ENCODE results near the gene PSMD1.

PSMD1 gene

GRCh38 chr2:231036131-231036530 is 20.5 kb upstream of the PSMD1 start:
- no peak for DNase-seq (ENCODE audit: low read depth)

DNA sequence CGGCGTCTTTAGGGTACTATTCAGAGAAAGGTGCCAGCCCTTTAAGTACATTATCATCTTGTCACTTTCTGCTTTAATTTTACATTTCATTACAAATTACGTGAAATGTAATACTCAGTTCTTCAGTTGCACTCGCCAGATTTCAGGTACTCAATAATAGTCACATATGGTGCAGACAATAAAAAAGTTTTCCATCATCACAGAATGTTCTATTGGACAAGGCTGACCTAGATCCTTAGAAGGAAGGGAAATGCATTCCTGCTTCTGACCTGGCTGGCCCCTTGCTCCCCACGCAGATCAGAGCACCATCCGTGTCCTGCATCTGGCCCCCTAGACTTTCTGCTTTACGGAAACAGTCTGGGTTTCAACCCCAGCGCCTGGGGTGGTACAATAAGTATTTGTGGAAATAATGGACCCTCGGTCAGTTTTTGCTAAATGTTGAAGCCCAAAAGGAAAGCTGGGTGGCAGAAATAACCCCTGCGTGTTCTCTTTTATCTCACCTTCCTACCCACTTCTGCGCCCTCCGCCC is 20.0 kb upstream of the PSMD1 start:
- DNase-seq (ENCODE audit: low read depth) = no peak

DNA sequence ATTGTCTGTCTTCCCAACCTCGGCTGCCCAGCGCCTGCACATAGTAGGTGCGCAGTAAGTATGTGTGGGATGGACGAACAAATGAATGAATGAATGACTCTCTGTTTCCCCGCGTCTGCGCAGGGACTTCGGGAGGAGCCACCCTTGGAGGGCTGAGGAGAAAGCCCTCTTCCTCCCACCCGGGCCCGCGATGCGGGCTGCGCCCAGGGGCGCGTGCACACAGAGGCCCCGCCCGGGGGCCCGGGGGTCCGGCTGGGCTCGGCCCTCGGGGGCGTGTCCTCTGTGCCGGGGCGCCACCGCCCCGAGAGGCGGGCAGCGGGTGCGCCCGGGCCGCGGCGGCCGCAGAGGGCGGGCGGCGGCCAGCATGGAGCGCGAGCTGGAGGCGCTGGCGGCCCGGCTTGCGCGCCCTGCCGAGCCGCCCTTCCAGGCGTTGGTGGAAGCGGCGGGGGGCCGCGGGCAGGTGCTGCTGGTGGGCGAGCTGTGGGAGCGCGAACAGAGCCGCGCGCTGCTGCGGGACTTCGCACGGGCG is 19.4 kb upstream of the PSMD1 start, which contains the start of gene C2orf72:
Gene C2orf72 (plus strand): TSS at position 322 of the 529 bp plus-strand sequence. CDS start 43 bp downstream, at position 365.
- DNase-seq (ENCODE audit: low read depth) = no peak

- DNase-seq (ENCODE audit: low read depth) = no peak
These were observed 18.8 kb upstream of the PSMD1 start for GRCh38 chr2:231037731-231038482.

GRCh38 chr2:231038483-231039293 is 18.0 kb upstream of the PSMD1 start:
- no peak for DNase-seq (ENCODE audit: low read depth)

GRCh38 chr2:231039294-231039664 is 17.4 kb upstream of the PSMD1 start:
- DNase-seq (ENCODE audit: low read depth) = no peak

DNA sequence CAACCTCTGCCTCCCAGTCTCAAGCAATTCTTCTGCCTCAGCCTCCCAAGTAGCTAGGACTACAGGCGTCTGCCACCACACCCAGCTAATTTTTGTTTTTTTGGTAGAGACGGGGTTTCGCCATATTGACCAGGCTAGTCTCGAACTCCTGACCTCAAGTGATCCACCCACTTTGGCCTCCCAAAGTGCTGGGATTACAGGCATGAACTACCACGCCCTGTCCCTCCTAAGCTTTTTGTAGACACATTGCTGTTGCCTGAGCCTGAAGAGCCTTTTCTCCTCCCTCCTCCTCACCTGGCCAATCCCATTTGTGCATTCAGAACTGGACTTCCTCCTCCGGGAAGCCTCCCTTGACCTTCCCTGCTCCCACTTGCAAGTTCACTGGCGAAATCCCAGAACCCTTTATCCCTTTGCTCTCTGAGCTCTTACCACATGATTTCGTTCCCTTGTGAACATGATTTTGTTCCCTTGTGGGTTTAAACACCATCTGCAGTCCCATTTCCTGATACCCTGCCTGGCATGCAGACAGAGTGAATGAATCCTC is 16.8 kb upstream of the PSMD1 start:
- no peak for DNase-seq (ENCODE audit: low read depth)

DNA sequence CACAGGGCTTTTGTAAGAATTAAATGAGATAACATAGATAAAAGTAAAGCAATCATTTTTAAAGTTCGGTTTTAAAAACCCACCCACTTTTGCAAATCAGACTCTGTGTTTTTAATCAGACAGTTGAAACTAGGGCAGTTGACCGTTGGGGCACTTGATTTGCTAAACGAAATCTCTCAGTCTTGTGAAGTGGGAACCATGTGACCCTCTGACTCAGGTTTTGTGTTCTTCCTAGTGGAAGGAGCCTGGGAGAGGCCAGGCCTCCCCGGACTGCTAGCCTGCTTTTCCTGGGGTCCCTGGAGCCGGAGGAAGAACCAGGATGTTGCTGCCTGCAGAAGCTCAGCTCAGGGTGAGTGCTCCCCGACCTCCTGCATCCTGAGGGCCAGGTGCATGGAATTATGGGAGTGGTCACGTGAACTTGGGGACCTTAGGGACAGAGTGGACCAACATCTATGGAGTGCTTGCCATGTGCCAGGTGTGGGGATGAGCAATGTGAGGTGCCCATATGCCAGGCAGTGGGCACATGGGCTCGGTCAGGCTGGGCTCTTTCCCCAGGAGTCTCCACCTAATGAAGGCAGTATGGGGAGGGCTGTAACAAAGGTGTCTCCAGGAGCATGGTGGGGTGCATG is 15.5 kb upstream of the PSMD1 start:
- DNase-seq (ENCODE audit: low read depth) = peak; percentile 56

DNA sequence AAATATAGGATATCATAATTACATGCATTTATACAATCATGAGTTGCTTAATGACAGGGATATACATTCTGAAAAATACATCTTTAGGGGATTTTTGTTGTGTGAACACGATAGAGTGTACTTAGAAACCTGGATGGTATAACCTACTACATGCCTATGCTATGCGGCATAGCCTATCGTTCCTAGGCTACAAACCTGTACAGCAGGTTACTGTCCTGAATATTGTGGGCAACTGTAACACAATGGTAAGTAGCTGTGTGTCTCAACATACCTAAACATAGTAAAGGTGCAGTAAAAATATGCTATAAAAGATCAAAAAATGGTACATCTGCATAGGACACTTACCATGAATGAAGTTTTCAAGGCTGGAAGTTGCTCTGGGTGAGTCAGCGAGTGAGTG is 12.9 kb upstream of the PSMD1 start:
- DNase-seq (ENCODE audit: low read depth) = no peak

- no peak for DNase-seq (ENCODE audit: low read depth)
These were observed 9.8 kb upstream of the PSMD1 start for GRCh38 chr2:231046916-231047273.

DNA sequence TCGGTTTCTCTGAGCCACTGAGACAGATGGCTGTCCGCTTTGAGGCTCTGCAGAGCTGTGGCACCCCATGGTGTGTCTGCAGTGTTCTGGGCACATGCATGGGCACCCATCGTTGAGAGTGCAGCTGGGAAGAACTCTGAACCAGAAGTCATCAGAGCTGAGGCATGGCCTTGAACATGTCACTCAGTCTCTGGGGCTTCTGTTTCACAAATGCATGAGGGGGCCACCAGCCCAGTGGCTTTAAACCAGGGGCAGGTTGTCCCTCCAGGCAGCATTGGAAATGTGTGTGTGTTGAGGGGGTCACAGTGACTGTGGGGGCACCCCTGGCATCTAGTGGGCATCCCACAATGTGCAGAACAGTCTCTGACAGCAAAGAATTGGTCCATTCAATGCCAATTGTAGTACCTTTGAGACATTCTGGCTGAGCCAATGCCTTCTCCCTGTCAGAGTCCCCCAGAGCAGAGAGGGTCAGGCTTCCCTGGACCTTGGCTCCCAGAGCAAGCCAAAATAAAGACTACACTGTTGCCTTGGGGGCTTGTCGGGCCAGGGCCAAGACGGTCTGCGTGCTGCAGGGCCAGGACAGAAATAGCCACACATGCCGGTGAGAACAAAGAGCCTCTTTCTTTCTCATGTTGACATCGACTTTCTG is 9.3 kb upstream of the PSMD1 start:
- DNase-seq (ENCODE audit: low read depth) = no peak

- DNase-seq (ENCODE audit: low read depth) = no peak
These were observed 8.4 kb upstream of the PSMD1 start for GRCh38 chr2:231047923-231048915.

GRCh38 chr2:231049286-231050017 is 7.2 kb upstream of the PSMD1 start:
- no peak for DNase-seq (ENCODE audit: low read depth)

DNA sequence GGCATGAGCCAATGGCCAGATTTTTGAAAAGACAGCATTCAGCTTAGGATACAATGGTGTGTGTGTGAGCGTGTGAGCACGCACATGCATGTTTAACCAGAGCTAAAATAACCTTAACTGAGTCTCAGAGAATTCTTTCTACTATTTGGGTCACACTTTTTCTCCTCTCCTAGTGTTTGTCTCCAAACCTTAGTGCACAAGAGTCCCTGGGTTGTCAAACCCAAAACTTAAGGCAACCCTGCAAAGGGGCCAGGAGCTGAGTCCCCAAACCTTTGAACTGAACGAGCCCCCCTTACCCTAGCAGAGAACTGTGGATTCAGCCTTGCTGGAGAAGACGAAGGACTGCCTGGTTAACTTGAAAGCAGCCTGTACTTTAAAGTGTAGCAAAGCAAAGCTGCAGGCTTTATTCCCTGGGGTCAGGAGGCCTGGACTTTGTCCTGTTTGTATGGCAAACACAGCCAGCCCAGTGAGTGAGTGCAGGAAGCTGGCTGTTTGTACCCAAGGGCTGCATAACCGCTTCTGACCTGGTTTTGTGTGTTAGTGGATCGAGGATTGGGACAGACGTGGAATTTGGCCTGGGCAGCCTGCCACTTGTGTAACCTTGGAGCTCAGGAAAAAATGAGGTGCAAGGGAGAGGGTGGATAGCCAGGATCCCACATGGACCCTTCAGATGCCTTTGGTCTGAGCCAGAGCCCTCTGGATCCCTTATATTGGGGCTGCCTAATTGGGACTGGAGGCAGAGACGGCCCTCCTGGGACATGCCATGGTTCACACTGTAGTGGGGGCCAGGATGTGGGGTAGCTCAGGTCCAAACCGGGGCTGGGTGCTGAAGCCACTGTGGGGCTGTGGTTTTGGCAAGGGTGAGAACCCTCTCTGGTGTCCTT is 6.4 kb upstream of the PSMD1 start:
- no peak for DNase-seq (ENCODE audit: low read depth)

DNA sequence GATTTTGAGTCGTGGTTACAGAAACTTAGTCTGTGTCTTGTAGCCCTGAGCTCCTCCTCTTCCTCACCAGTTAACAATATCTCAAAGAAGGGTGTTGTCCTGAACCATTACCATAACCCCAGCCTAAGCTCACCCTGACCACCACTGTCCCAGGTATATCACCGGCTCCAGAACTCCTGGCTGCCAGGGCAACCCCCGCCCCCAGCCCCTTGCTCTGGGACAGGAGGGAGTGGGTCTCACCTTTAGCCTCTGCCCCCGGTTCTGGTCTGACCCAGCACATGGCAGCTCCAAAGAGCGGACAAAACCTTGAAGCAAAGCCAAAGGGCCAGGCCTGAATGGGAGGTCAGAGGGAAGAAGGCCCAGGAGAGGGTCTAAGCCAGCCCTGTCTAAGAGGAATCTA is 5.6 kb upstream of the PSMD1 start:
- no peak for DNase-seq (ENCODE audit: low read depth)

DNA sequence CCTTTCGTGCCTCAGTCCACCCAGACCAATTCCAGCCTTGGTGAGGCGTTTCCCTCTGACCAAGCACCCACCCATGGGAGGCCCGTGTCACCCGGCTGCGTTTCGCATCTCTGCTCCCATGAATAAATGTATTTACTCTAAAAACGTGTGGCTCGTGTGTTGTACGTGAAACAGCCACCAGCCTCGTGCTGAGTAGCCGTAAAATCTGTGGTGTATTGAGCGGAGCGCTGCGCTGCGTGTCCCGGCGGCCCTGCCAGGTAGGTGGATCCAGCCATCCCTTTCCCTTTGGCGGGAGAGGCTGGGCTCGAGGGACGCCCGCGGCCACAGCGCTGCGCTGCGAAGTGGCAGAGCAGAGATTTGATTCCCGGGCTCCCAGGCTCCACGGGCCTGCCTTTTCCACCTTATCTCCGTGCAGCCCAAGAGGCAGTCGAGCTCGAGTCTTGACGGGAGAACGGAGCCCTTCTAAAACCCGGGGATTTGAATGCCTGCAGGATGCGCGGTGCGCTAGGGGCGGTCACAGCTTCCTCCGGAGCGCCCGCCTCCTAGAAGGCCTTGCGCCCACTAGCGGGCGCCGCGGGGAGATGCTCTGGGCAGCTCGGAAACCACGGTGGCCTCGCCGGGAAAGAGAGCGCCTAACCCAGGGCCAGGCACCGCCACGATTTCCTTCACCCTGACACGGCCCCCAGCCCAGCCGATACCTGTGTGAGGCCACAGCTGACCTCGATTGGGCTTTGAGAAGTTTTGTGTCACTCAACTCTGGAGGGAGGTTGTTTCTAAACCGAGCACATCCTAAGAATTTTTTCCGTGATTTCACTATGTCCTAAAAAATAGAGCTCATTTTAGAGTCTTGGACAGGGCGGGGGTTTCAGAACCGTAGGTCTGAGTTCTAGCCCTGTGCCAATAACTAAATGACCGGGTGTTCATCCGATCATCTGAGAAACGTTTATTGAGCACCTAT is 3.9 kb upstream of the PSMD1 start:
- DNase-seq (ENCODE audit: low read depth) = peak; percentile 82

DNA sequence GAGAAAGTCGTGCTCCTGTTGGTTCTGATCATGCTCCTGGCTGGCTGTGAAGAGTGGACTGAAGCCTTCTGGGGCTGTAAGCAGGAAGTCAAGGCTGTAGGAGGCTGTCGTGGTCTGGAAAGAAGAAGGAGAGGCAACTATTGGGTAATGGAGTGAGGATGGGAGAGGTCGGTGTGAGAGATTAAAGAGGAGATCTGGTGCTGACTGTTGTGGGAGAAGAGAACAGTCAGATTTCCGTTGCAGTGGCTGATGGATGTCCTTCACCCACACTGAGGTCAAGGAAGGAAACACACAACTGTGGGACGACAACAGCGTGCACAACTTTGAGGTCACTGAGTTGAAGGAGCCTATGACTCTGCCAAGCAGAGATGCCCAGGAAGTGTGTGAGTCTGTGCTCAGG is 2.8 kb upstream of the PSMD1 start:
- DNase-seq (ENCODE audit: low read depth) = no peak

GRCh38 chr2:231057590-231057989 is 923 bp downstream of the PSMD1 start:
- DNase-seq (ENCODE audit: low read depth) = peak; percentile 61
